A673 (cell line): ENCODE data around the gene SLC12A3.

Source experiments
- CTCF ChIP-seq: fragments of 300-800, 200-600 bp; sonication (generic); conservative IDR thresholded peaks from 2 replicates; pipeline ENCODE4 v1.5.1; 2017; ENCODE audit warnings: low read depth, mild to moderate bottlenecking, antibody characterized with exemption, low read length, moderate library complexity, mixed read lengths
- EZH2 ChIP-seq: fragments of 200-600 bp; sonication (generic); IDR thresholded peaks from 2 replicates; pipeline ENCODE4 v1.6.1; 2017; ENCODE audit warnings: borderline replicate concordance, low read depth, mild to moderate bottlenecking, mixed read lengths, antibody characterized with exemption, low read length; ENCODE audit not compliant: poor library complexity, severe bottlenecking

- no peak for TF ChIP-seq CTCF
- TF ChIP-seq EZH2 = no peak
These were observed 49.3 kb upstream of the SLC12A3 start for GRCh38 chr16:56815721-56816120.
